NCI-H1436 treated with DMSO at 0.1 percent for 48 hours (cell line): Measurements from ENCODE around the gene SETBP1.

Experiments
- DNase-seq: peaks from one replicate; lab custom pipeline; 2025; lab: John Stamatoyannopoulos, UW

Gene SETBP1

GRCh38 chr18:44759925-44760342 lies 79.2 kb downstream of the SETBP1 start:
- DNase-seq = no peak

- no peak for DNase-seq
Observed at GRCh38 chr18:44761812-44762211, 81.1 kb downstream of the SETBP1 start.

- DNase-seq = no peak
Observed at GRCh38 chr18:44763327-44763726, 82.6 kb downstream of the SETBP1 start.

- no peak for DNase-seq
Observed at GRCh38 chr18:44764863-44765262, 84.2 kb downstream of the SETBP1 start.

- DNase-seq = no peak
Observed at GRCh38 chr18:44765456-44765855, 84.8 kb downstream of the SETBP1 start.

GRCh38 chr18:44766450-44766849 lies 85.8 kb downstream of the SETBP1 start:
- no peak for DNase-seq

- DNase-seq = no peak
Observed at GRCh38 chr18:44767807-44768206, 87.1 kb downstream of the SETBP1 start.

GRCh38 chr18:44770641-44771040 lies 90.0 kb downstream of the SETBP1 start:
- DNase-seq = no peak

- DNase-seq = no peak
Observed at GRCh38 chr18:44771572-44771955, 90.9 kb downstream of the SETBP1 start.

- DNase-seq = no peak
Observed at GRCh38 chr18:44771956-44772917, 91.5 kb downstream of the SETBP1 start.

GRCh38 chr18:44773640-44774155 lies 93.0 kb downstream of the SETBP1 start:
- no peak for DNase-seq

- no peak for DNase-seq
Observed at GRCh38 chr18:44774191-44774590, 93.5 kb downstream of the SETBP1 start.

GRCh38 chr18:44777457-44778192 lies 96.9 kb downstream of the SETBP1 start:
- DNase-seq = no peak

GRCh38 chr18:44778788-44779187 lies 98.1 kb downstream of the SETBP1 start:
- DNase-seq = no peak

GRCh38 chr18:44779753-44780292 lies 99.1 kb downstream of the SETBP1 start:
- no peak for DNase-seq

GRCh38 chr18:44781886-44782285 lies 101.2 kb downstream of the SETBP1 start:
- DNase-seq = no peak

- DNase-seq = no peak
Observed at GRCh38 chr18:44782617-44783016, 101.9 kb downstream of the SETBP1 start.

GRCh38 chr18:44783371-44783770 lies 102.7 kb downstream of the SETBP1 start:
- no peak for DNase-seq

- DNase-seq = no peak
Observed at GRCh38 chr18:44786257-44786656, 105.6 kb downstream of the SETBP1 start.

- DNase-seq = no peak
Observed at GRCh38 chr18:44786688-44787087, 106.0 kb downstream of the SETBP1 start.

GRCh38 chr18:44788334-44788733 lies 107.6 kb downstream of the SETBP1 start:
- DNase-seq = no peak

- DNase-seq = no peak
Observed at GRCh38 chr18:44789710-44790109, 109.0 kb downstream of the SETBP1 start.

GRCh38 chr18:44790860-44791259 lies 110.2 kb downstream of the SETBP1 start:
- DNase-seq = no peak
